DOHH2 (cell line): ENCODE data around the gene PRKCQ.
"Not testable (repeated sequence)": the region's sequence is repeated elsewhere in the genome, so short reads cannot be mapped to it uniquely, and the experiment has no call there.

Source experiments
- H3F3A ChIP-seq: fragments of 200-600 bp; sonication (generic), shearing (Covaris generic); 2 replicates; pipeline ENCODE4 v1.6.0; 2016; ENCODE audit warnings: antibody characterized with exemption, mild to moderate bottlenecking; ENCODE audit not compliant: control insufficient read depth, insufficient read depth
- H3K27ac ChIP-seq: fragments of 200-600 bp; sonication (generic); 2 replicates; pipeline ENCODE4 v1.5.1; 2014; ENCODE audit warnings: low read depth, mild to moderate bottlenecking, low read length, moderate library complexity
- H3K27me3 ChIP-seq: fragments of 200-600 bp; sonication (generic); 2 replicates; pipeline ENCODE4 v1.6.1; 2014; ENCODE audit warnings: mild to moderate bottlenecking, low read length, mixed read lengths; ENCODE audit not compliant: control insufficient read depth
- H3K36me3 ChIP-seq: fragments of 200-600 bp; sonication (generic); 2 replicates; pipeline ENCODE4 v1.6.1; 2014; ENCODE audit warnings: mild to moderate bottlenecking, low read length, moderate library complexity, mixed read lengths; ENCODE audit not compliant: control insufficient read depth
- H3K4me1 ChIP-seq: fragments of 200-600 bp; sonication (generic); 2 replicates; pipeline ENCODE4 v1.6.1; 2014; ENCODE audit warnings: mild to moderate bottlenecking, low read length, mixed read lengths; ENCODE audit not compliant: control insufficient read depth
- H3K4me2 ChIP-seq: fragments of 200-600 bp; sonication (generic); 2 replicates; pipeline ENCODE4 v1.6.0; 2014; ENCODE audit warnings: mild to moderate bottlenecking, low read length, moderate library complexity
- H3K4me3 ChIP-seq: fragments of 200-600 bp; sonication (generic); 2 replicates; pipeline ENCODE4 v1.5.1; 2014; ENCODE audit warnings: mild to moderate bottlenecking, low read length, mixed read lengths
- H3K79me2 ChIP-seq: fragments of 200-600 bp; sonication (generic); 2 replicates; pipeline ENCODE4 v1.6.1; 2014; ENCODE audit warnings: mild to moderate bottlenecking, low read length, mixed read lengths; ENCODE audit not compliant: control insufficient read depth
- H3K9me2 ChIP-seq: fragments of 200-600 bp; sonication (generic); replicated peaks from 2 replicates; pipeline ENCODE4 v1.6.1; 2014; ENCODE audit warnings: mild to moderate bottlenecking, low read length, mixed read lengths; ENCODE audit not compliant: control insufficient read depth
- H3K9me3 ChIP-seq: fragments of 200-600 bp; sonication (generic); 2 replicates; pipeline ENCODE4 v1.6.1; 2014; ENCODE audit warnings: antibody characterized with exemption, low read length, mixed read lengths; ENCODE audit not compliant: control insufficient read depth, insufficient read depth
- H4K20me1 ChIP-seq: fragments of 200-600 bp; sonication (generic); 2 replicates; pipeline ENCODE4 v1.6.0; 2014; ENCODE audit warnings: low read depth, mild to moderate bottlenecking, antibody characterized with exemption, low read length, moderate library complexity; ENCODE audit not compliant: control insufficient read depth, insufficient read depth
- EZH2phosphoT487 ChIP-seq: fragments of 200-600 bp; sonication (generic); IDR thresholded peaks from 2 replicates; pipeline ENCODE4 v1.6.1; 2017; ENCODE audit warnings: borderline replicate concordance, mild to moderate bottlenecking, antibody characterized with exemption, low read length, moderate library complexity, mixed read lengths
- TF ChIP-seq, protein P1 (sequence below): fragments of 200-600 bp; sonication (generic); IDR thresholded peaks from one replicate; pipeline ENCODE4 v1.5.1; 2014; ENCODE audit warnings: antibody characterized with exemption, mild to moderate bottlenecking, low read depth, low read length; ENCODE audit not compliant: poor library complexity, severe bottlenecking

PRKCQ gene

DNA sequence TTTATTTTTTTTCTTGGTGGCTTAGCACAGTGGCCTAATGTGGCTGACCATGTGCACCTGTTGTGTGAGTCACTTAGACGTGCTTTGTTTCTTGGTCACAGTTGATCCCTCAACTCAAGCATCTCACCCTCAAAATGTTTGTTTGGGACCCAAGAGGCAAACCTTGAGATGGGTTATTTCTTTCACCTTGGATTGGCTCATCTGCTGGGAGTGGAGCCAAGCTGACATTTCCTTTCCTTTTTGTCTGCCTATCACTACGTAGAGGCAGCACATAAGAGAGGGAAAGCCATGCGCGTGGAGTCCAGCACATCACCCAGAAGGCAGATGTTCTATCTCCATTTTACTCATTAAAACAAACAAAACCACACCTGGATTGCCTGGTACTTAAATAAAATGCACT, 6.4 kb upstream of the PRKCQ start:
- H3K27me3 ChIP-seq, result no peaks in the 10 kb centered on the region; the same call in 1 of the 2 replicates
- no peaks in the 10 kb centered on the region for H4K20me1 ChIP-seq
- no peak overlapping the region for H3K4me2 ChIP-seq

DNA sequence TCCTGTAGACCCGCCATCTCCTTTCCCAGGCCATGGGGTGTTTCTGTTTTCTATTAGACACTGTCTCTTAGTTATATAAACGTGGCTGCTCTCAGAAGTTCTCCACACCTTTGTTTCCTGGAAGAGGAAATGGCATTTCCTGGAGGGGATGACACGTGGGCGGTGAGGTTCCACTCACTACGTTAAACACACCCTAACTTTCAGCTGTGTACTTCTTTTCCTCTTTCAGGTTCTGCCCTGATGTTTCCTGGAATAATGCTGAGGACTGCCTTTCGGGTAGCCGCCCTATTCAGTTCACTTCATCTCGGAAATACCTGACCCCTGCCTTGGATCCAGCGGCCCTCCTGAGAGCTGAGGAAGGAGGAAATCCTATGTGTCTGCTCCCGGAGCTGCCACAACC, 3.4 kb upstream of the PRKCQ start:
- no peak overlapping the region for H3K4me2 ChIP-seq
- peaks cover 22% of the 10 kb centered on the region for H3K27me3 ChIP-seq
- H3K9me3 ChIP-seq, result no peaks in the 10 kb centered on the region
- H3K4me1 ChIP-seq, result 0 out of 2 replicates have a peak, but pooled peaks cover 3% of the 10 kb centered on the region
- no peaks in the 10 kb centered on the region for H3F3A ChIP-seq
- TF ChIP-seq, protein P1, sequence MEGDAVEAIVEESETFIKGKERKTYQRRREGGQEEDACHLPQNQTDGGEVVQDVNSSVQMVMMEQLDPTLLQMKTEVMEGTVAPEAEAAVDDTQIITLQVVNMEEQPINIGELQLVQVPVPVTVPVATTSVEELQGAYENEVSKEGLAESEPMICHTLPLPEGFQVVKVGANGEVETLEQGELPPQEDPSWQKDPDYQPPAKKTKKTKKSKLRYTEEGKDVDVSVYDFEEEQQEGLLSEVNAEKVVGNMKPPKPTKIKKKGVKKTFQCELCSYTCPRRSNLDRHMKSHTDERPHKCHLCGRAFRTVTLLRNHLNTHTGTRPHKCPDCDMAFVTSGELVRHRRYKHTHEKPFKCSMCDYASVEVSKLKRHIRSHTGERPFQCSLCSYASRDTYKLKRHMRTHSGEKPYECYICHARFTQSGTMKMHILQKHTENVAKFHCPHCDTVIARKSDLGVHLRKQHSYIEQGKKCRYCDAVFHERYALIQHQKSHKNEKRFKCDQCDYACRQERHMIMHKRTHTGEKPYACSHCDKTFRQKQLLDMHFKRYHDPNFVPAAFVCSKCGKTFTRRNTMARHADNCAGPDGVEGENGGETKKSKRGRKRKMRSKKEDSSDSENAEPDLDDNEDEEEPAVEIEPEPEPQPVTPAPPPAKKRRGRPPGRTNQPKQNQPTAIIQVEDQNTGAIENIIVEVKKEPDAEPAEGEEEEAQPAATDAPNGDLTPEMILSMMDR, result no peak
- TF ChIP-seq EZH2phosphoT487, result no peak
- H3K4me3 ChIP-seq, result no peak overlapping the region
- H3K9me2 ChIP-seq, result no peaks in the 10 kb centered on the region
- H3K27ac ChIP-seq, result no peak overlapping the region
- H4K20me1 ChIP-seq, result no peaks in the 10 kb centered on the region
- H3K79me2 ChIP-seq, result no peaks in the 10 kb centered on the region
- H3K36me3 ChIP-seq, result no peaks in the 10 kb centered on the region

More for the DNA sequence above, 6.4 kb upstream of the PRKCQ start:
- H3K27ac ChIP-seq, result no peak overlapping the region
- H3F3A ChIP-seq, result no peaks in the 10 kb centered on the region
- H3K36me3 ChIP-seq, result no peaks in the 10 kb centered on the region
- H3K9me3 ChIP-seq, result no peaks in the 10 kb centered on the region
- H3K79me2 ChIP-seq, result no peaks in the 10 kb centered on the region
- no peaks in the 10 kb centered on the region for H3K4me1 ChIP-seq
- no peaks in the 10 kb centered on the region for H3K9me2 ChIP-seq
- TF ChIP-seq, protein P1, result no peak
- TF ChIP-seq EZH2phosphoT487, result no peak
- H3K4me3 ChIP-seq, result no peak overlapping the region

DNA sequence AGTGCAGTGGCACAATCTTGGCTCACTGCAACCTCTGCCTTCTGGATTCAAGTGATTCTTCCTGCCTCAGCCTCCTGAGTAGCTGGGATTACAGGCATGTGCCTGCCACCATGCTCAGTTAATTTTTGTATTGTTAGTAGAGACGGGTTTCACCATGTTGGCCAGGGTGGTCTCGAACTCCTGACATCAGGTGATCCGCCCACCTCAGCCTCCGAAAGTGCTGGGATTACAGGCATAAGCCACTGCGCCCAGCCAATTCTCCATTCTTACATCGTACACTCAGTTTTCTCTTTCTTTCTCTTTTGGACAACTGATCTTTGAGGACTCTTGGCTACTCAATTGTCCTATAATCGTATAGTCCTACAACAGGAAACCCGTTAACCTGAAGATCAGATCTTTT, 2.8 kb upstream of the PRKCQ start:
- H3K27ac ChIP-seq, H3K4me3 ChIP-seq, H4K20me1 ChIP-seq, H3K36me3 ChIP-seq, H3K4me2 ChIP-seq, H3K9me2 ChIP-seq, H3K79me2 ChIP-seq, H3F3A ChIP-seq, H3K4me1 ChIP-seq, H3K9me3 ChIP-seq: not testable (repeated sequence)
- H3K27me3 ChIP-seq, result peaks cover 27% of the 10 kb centered on the region

- Histone ChIP-seq H3F3A (no peaks in the 10 kb centered on the region), H3K27me3 (peaks cover 33% of the 10 kb centered on the region), H3K9me2 (no peaks in the 10 kb centered on the region), H3K79me2 (no peaks in the 10 kb centered on the region), H3K4me2 (no peak overlapping the region), H4K20me1 (no peaks in the 10 kb centered on the region), H3K4me1 (0 out of 2 replicates have a peak, but pooled peaks cover 3% of the 10 kb centered on the region), H3K27ac (no peak overlapping the region), H3K9me3 (no peaks in the 10 kb centered on the region), H3K36me3 (no peaks in the 10 kb centered on the region), H3K4me3 (no peak overlapping the region)
- TF ChIP-seq, protein P1, result no peak
- no peak for TF ChIP-seq EZH2phosphoT487
Measured at GRCh38 chr10:6582298-6582697, 2.2 kb upstream of the PRKCQ start.
